Right lung (tissue), 10 donors: ENCODE measurements around the gene TRIM68. TPM values are rescaled to one million over a fixed set of nuclear protein-coding genes. Genes with fewer than 3 reads are reported as not detected.

ENCODE experiments used
- DNase-seq, 2 donors: peaks; one replicate each; pipeline ENCODE4 v3.0.0-alpha.2; 2013
- long read RNA-seq, 8 donors: transcript quantifications; one replicate each; lab custom pipeline, GENCODE V29; 2026
- polyA plus RNA-seq, 5 donors: library from polyadenylated mRNA; unstranded; fragments of 120-200 nt; gene quantifications; one replicate each; pipeline versions ENCODE4 v1.2.1 to v1.2.3, GENCODE V29; 2013; ENCODE audit warnings: inconsistent platforms in 1 of 5, low replicate concordance in 1 of 5; ENCODE audit not compliant: insufficient read length in 5 of 5, insufficient read depth in 1 of 5

TRIM68 gene
- polyA plus RNA-seq: 10 to 100 TPM; 15.9 to 22.1 (median 19.6) TPM
- long read RNA-seq, donor 1, partial matches to known transcripts: 0 of 6 reads
- long read RNA-seq, donor 1, other reads (novel, unspliced or antisense): 0 of 6 reads
- long read RNA-seq, donor 2, partial matches to known transcripts: 0 of 7 reads
- long read RNA-seq, donor 2, other reads (novel, unspliced or antisense): 0 of 7 reads
- long read RNA-seq, donor 3, partial matches to known transcripts: 0 of 4 reads
- long read RNA-seq, donor 3, other reads (novel, unspliced or antisense): 0 of 4 reads
- long read RNA-seq, donor 4, partial matches to known transcripts: 0 of 9 reads
- long read RNA-seq, donor 4, other reads (novel, unspliced or antisense): 0 of 9 reads
- long read RNA-seq, donor 5, partial matches to known transcripts: 0 of 6 reads
- long read RNA-seq, donor 5, other reads (novel, unspliced or antisense): 0 of 6 reads
- long read RNA-seq, donor 6, partial matches to known transcripts: 0 of 5 reads
- long read RNA-seq, donor 6, other reads (novel, unspliced or antisense): 0 of 5 reads
- long read RNA-seq, donor 7, partial matches to known transcripts: 0 of 5 reads
- long read RNA-seq, donor 7, other reads (novel, unspliced or antisense): 0 of 5 reads
- long read RNA-seq, donor 8, partial matches to known transcripts: 0 of 1 reads
- long read RNA-seq, donor 8, other reads (novel, unspliced or antisense): 0 of 1 reads

GRCh38 chr11:4607781-4608666 is at the start of gene TRIM68:
TSS of gene TRIM68 (minus strand) at chr11:4608231. CDS start at chr11:4605504, 2,727 bp downstream.
- peak; percentile 93 for DNase-seq

- DNase-seq: no peak
Observed at GRCh38 chr11:4654635-4655369, 46.8 kb upstream of the TRIM68 start.

GRCh38 chr11:4647766-4648165 is 39.7 kb upstream of the TRIM68 start:
- DNase-seq: no peak

GRCh38 chr11:4645974-4646373 is 37.9 kb upstream of the TRIM68 start:
- no peak for DNase-seq

- no peak for DNase-seq
Observed at GRCh38 chr11:4644233-4644632, 36.2 kb upstream of the TRIM68 start.

- no peak for DNase-seq
Observed at GRCh38 chr11:4643682-4644081, 35.7 kb upstream of the TRIM68 start, which contains the start of gene OR51E1. TSS of gene OR51E1 (plus strand) at chr11:4643982. CDS start at chr11:4652527, 8,545 bp downstream.

- no peak for DNase-seq
Observed at GRCh38 chr11:4643076-4643475, 35.0 kb upstream of the TRIM68 start.

- no peak for DNase-seq
Observed at GRCh38 chr11:4642043-4642442, 34.0 kb upstream of the TRIM68 start.

GRCh38 chr11:4641501-4641900 is 33.5 kb upstream of the TRIM68 start:
- DNase-seq: no peak

GRCh38 chr11:4639931-4640330 is 31.9 kb upstream of the TRIM68 start:
- DNase-seq: no peak

- DNase-seq: no peak
Observed at GRCh38 chr11:4637662-4638047, 29.6 kb upstream of the TRIM68 start.

- peak; percentile 32 to 53 for DNase-seq
Observed at GRCh38 chr11:4636962-4637661, 29.1 kb upstream of the TRIM68 start, which contains the start of gene OR51D1. TSS of gene OR51D1 (plus strand) at chr11:4637477. CDS start at chr11:4639791, 2,314 bp downstream.

- DNase-seq: no peak
Observed at GRCh38 chr11:4636136-4636535, 28.1 kb upstream of the TRIM68 start.

GRCh38 chr11:4626207-4627099 is 18.4 kb upstream of the TRIM68 start:
- DNase-seq: no peak

- no peak for DNase-seq
Observed at GRCh38 chr11:4619514-4619913, 11.5 kb upstream of the TRIM68 start.

- DNase-seq: no peak
Observed at GRCh38 chr11:4615856-4616444, 7.9 kb upstream of the TRIM68 start.

GRCh38 chr11:4611986-4612385 is 4.0 kb upstream of the TRIM68 start:
- no peak for DNase-seq

- DNase-seq: no peak
Observed at GRCh38 chr11:4610258-4610935, 2.4 kb upstream of the TRIM68 start.
